Neural progenitor cell (in vitro differentiated cells): ENCODE results near the gene UBAC1.

ENCODE experiments used
- CTCF ChIP-seq: fragments of 200-600 bp; sonication (generic); IDR thresholded peaks from 2 replicates; pipeline ENCODE4 v1.5.1; 2017; ENCODE audit warnings: antibody characterized with exemption, mild to moderate bottlenecking
- EZH2 ChIP-seq: fragments of 200-600 bp; sonication (generic); IDR thresholded peaks from 2 replicates; pipeline ENCODE4 v1.6.1; 2017; ENCODE audit warnings: antibody characterized with exemption, mild to moderate bottlenecking, moderate library complexity

DNA sequence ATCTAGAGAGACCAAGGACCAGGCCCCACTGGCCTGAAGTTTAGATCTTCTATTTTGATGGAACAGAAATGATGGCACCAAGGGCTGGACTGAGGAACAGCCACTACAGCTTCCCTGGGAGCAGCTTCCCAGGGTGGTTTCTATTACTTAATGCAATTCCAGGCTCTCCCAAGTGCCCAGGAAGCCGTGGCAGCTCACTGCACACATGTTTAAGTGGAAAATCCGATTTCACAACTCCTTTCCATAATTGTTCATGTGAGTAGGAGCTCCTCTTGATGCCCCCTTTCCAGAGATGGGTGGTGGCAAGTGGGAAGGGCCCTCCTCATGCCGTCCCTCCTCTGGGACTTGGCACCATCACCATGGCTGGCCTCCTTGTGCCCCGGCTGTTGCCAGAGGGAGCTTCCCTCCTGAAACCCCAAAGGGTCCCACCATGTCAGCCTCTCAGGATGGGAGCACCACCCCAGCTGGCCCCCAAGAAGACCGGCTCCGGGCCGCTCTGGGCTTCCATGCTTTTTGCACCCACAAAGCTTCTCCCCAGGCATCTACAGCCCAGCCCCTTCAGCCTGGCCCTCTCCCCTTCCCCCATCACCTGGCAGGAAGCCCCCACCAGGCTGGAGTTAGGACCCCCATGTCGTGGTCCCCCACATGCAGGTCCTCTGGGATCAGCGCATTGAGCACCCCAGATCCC, 9.1 kb upstream of the UBAC1 start:
- no peak for TF ChIP-seq CTCF
- TF ChIP-seq EZH2: no peak
